ENCODE results near the gene GOLGA1. TPM values are rescaled to one million over a fixed set of nuclear protein-coding genes. Genes with fewer than 3 reads are reported as not detected.

The GOLGA1 gene
- total and polyA plus RNA-seq, 10 of the 15 experiments (the other 5 are each of a cell fraction or from before 2014, with no cell fraction given), result 2.9 to 14.1 (median 8.1) TPM

- peak; percentile 61 for FAIRE-seq
- WGBS (ENCODE audit: insufficient coverage, insufficient replicate concordance, low lambda C conversion rate, missing lambda C conversion rate), result 62% methylated on average over 18 of the region's 18 CpGs
- SMC1A ChIA-PET (ENCODE audit: uncharacterized antibody, unreplicated experiment), result interaction anchor here (1.2 kb wide), 1 partner anchor 13 kb away, joined by 5 read pairs; the partner anchor contains the start of gene WDR38
- no peaks in the 10 kb centered on the region for H3K4me1 ChIP-seq (ENCODE audit: control insufficient read depth, insufficient read depth, low read length)
- no peaks in the 10 kb centered on the region for H3K79me2 ChIP-seq (ENCODE audit: control insufficient read depth, insufficient read depth, low read length)
- no peaks in the 10 kb centered on the region for H3K27me3 ChIP-seq (replicated peaks in 1 of 2; ENCODE audit: control insufficient read depth in 2 of 2, insufficient read depth in 2 of 2, low read length in 1 of 2)
- no TSS peak for BruUV-seq (replicated peaks)
- peak; percentile 63 for ATAC-seq
- H2AFZ ChIP-seq (ENCODE audit: control insufficient read depth, low read depth, low read length), result no peak overlapping the region
- intact Hi-C loops (cut with micrococcal nuclease; ENCODE audit: unreplicated experiment), result no loop called here
- RAD21 ChIA-PET (ENCODE audit: unreplicated experiment), result interaction anchor here (0.5 to 1.8 kb wide), 4 partner anchors 10 to 536 kb away, joined by 3 to 5 read pairs (median 3); partner anchors contain the start of gene WDR38
- no peak overlapping the region for H3K27ac ChIP-seq (ENCODE audit: control insufficient read depth, insufficient read depth)
- in situ Hi-C loops (cut with MboI), result no loop called here
- H3K36me3 ChIP-seq (ENCODE audit: control insufficient read depth in 2 of 2, insufficient read depth in 2 of 2, low read length in 1 of 2), result no peaks in the 10 kb centered on the region
- POLR2A ChIA-PET, result interaction anchor here (0.6 to 0.9 kb wide), 2 partner anchors 61 to 301 kb away, joined by 5 to 6 read pairs; no protein-coding TSS in a partner anchor
- no peak overlapping the region for H3K4me2 ChIP-seq (ENCODE audit: control insufficient read depth, insufficient read depth)
- no peaks in the 10 kb centered on the region for H4K20me1 ChIP-seq (ENCODE audit: control insufficient read depth, insufficient read depth)
- TF ChIP-seq CTCF (IDR thresholded peaks at IDR 0.05 in 2 of 3, conservative IDR thresholded peaks at IDR 0.05 in 1 of 3; ENCODE audit: control insufficient read depth in 2 of 3, extremely low read depth in 1 of 3, insufficient read depth in 1 of 3, low read depth in 3 of 3, low read length in 3 of 3), result peak; percentile 29 to 49 (median 43); a peak in 5 of 6 replicates
- no peak for TF ChIP-seq ZNF217 (IDR thresholded peaks at IDR 0.05)
- H3K9me3 ChIP-seq (replicated peaks; ENCODE audit: control insufficient read depth, insufficient read depth, low read length), result no peaks in the 10 kb centered on the region
- DNase-seq (ENCODE audit: low read depth, low spot score), result no peak
- no peak overlapping the region for H3K9ac ChIP-seq (ENCODE audit: control insufficient read depth, insufficient read depth, low read length)
- CTCF ChIA-PET, result interaction anchor here (0.7 to 26.5 kb wide), 15 partner anchors 8 to 223 kb away, joined by 3 to 575 read pairs (median 4); partner anchors contain the start of genes NR6A1, OLFML2A and WDR38
- no peak overlapping the region for H3K4me3 ChIP-seq
These were observed 100.5 kb downstream of the GOLGA1 start for GRCh38 chr9:124840300-124840833.
